GM12892 (cell line): ENCODE results near the gene ACTR3.

ENCODE experiments used
- POLR2A ChIP-seq: IDR thresholded peaks from 2 replicates; pipeline ENCODE4 v1.6.1; 2011; ENCODE audit warnings: low read depth, low read length, control low read depth
- POLR2AphosphoS5 ChIP-seq: IDR thresholded peaks from 2 replicates; pipeline ENCODE4 v1.6.1; 2011; ENCODE audit warnings: low read depth, low read length, control low read depth
- TAF1 ChIP-seq: IDR thresholded peaks from 2 replicates; pipeline ENCODE4 v1.6.1; 2011; ENCODE audit warnings: low read depth, mild to moderate bottlenecking, control low read depth, low read length, borderline replicate concordance

- no peak for TF ChIP-seq POLR2A
- no peak for TF ChIP-seq POLR2AphosphoS5
- TF ChIP-seq TAF1, result no peak
These were observed 5.4 kb downstream of the ACTR3 start for GRCh38 chr2:113895301-113895700.
